Activated CD8-positive, alpha-beta memory T cell treated with anti-CD3 and anti-CD28 coated beads, Interleukin-2, amount 50 U/mL, for 24 hours (primary cell): ENCODE data around the gene CTR9.
A peak's percentile ranks its signal among the peaks of the same experiment; 100 is the strongest.

Source experiments
- DNase-seq: peaks from one replicate; pipeline ENCODE4 v3.0.0-alpha.2; 2020; ENCODE audit errors: extremely low read depth

The CTR9 gene

DNA sequence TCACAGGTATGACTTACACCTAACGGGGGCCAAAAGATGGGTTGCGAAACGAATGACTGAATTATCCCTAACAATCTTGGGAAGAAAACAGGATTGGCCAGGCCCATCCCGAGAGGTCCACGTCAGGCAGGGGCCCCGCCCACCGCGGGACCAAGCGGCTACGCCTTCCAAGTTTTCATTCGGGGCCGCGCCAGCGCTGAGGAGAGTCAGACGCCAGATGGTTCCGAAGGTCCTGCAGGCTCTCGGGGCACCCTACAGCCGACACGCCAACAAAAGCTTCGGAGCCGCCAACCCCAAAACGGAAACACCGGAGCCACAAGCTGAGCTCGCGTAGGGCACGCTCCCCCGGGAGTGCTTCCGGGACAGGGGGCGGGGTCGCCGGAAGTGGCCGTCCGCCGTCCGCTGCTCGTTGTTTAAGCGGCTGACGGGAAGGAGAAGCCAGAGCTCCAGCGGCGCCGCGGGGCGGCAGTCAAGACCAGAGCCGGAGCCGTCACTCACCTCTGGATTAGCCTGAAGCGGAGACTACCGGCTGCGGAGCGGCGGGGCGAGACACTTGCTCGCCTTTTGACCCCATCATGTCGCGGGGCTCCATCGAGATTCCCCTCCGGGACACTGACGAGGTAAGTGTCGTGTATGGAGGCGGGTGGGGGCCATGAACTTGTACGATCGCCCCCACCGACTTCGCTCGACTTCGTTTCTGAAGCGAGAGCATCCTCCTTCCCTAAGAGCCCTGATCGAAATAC, at the start of gene CTR9:
Gene CTR9, plus strand, starts transcription at position 409 of the 743 bp plus-strand sequence. Its CDS starts 167 bp downstream, at position 576.
- DNase-seq, result peak; percentile 82

DNA sequence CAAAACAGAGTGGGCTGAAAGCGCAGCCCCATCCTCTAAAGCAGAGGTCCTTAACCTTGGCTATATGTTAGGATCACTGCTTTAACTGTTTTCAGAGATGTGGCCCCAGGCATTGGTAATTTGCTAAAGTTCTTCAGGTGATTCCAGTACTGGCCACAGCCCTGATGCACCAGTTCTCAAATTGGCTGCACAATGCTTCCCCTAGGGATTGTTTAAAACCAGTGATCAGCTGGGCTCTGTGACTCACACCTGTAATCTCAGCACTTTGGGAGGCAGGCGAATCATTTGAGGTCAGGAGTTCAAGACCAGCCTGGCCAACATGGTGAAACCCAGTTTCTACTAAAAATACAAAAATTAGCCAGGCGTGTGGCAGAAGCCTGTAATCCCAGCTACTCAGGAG, 49.1 kb upstream of the CTR9 start:
- no peak for DNase-seq

DNA sequence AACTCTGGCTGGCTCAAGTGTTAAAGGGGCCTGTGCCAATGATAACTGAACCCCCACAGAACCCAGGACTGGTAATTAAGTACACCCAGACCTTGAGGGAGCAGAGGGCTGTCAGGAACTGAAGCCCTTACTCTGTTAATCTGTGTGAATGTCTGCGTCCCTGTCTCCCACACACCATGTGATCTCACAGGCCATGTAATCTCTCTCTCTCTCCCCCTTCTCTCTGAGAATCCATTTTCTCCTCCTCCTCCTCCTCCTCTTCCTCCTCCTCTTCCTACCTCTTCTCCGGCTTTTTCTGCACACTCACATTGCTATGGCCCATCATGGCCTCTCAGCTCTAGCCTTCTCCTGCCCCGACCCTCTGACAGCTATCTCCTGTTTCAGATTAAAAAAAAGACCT, 42.9 kb upstream of the CTR9 start:
- DNase-seq, result no peak

DNA sequence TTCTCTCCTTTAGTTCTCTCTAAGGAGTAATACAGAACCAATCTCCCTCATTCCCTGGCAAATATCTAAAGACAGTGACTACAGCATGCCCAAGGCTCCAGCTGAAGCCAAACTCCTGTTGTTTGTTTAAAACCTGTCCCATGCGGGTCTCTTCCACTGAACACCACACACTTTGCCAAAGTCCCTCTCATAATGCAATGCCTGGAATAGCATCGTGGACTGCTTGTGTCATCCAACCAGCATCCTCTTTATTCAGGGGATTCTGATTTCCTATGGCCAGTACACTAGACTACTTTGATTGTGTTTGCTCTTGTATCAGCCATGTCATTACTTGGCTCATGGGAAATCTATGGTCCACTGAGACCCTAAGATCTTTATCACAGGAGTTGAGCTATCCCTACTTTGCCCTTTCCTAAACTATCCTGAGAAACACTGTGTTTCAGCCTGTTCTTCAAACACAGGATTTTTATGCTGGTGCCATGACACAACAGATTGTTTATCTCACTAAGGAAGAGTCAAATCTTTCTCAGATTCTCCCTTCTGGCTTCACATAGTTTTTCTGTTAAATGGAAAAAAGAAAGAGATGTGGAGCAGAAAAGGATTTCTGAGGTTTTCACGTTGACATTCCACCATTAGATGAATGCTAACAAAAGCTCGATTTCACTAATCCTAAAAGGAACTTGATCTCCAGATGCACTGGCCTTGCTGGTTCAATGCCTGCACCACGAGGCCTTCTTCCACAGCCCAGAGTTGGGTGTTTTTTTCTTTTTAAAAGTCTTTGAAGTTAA, 41.6 kb upstream of the CTR9 start:
- no peak for DNase-seq

GRCh38 chr11:10715571-10715970, 35.5 kb upstream of the CTR9 start:
- DNase-seq, result no peak

DNA sequence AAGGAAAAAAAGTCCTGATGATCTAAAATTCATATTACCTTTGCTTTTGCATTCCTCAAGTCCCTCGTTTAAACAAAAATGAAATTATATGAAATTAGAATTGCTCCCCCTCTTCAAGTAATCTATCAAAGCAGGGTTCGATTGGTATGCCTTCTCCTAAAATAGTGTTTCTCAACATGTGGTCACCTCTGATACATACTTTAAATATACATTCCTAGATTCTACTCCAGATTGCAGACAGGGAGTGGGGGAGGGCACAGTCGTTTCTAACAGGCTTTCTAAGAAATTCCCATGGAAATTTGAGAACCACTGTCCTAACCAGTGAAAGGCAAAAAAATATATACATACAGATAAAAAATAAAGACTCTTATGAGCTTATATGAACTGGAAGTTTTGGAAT, 34.9 kb upstream of the CTR9 start:
- DNase-seq, result no peak

DNA sequence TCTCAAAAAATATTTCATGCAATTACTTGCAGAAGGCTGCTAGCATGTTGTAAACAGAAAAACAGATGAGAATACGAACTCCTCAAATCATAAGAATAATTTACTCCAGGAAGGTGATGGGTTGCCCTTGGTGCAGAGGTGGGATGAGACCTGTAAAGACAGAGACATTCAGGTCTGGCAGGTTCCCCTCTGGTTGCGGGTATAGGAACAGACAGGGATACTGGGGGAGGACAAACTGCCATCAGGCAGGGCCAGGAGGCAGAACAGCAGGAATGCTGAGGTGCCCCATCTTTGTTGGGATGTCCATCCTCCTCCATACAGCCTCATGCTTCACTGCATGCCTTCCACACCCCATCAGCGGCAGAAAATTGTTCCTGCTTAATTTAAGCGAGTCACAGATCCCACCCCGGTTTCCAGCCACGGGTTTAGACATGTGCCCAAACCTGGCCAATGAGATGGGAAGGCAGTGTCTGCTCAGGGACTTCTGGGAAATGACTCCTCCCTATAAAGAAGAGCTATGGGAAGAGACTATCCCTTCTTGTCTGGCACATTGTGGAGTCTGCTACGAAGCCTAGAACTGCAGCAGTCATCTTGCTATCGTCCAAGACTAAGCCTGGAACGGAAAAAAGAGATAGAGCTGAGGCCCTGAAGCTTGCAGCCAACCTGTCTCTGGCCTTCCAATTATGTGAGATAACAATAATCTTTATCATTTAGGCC, 34.3 kb upstream of the CTR9 start:
- DNase-seq, result no peak

- DNase-seq, result no peak
These were observed 31.4 kb upstream of the CTR9 start for GRCh38 chr11:10719616-10720015.

DNA sequence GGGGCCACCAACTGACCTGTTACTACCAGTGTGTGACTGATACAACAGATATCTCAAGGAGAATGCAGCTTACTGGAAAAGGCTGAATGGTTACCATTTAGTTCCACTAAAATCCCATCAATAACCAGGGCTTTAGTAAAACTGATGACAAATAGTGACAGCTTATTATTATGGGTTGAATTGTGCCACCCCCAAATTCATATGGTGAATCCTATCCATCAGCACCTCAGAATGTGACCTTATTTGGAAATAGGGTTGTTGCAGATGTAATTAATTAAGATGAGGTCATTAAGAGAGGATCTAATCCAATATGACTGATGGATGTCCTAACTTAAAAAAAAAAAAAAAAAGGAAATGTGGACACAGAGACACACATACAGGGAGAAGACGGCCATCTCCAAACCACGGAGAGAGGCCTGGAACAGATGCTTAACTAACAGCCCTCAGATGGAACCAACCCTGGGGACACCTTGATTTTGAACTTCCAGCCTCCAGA, 30.1 kb upstream of the CTR9 start:
- no peak for DNase-seq

DNA sequence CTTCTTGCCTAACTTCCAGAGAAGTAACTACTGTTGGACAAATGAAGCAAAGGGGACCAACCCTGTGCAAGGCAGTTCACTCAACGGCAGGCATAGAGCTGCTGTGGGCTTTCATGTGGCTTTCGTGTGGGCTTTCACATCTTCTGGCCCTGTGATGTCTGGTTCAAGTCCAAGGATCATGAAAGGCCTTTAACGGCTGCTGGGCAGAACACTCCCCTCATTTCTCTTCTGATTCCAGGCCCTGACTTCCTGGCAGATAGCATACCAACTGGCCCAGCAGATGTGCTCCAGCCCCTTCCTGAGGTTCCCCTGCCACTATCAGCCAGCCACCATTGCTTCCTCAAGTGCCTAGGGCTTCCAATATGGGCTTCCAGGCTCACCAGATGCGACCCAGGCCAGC, 28.7 kb upstream of the CTR9 start:
- no peak for DNase-seq

DNA sequence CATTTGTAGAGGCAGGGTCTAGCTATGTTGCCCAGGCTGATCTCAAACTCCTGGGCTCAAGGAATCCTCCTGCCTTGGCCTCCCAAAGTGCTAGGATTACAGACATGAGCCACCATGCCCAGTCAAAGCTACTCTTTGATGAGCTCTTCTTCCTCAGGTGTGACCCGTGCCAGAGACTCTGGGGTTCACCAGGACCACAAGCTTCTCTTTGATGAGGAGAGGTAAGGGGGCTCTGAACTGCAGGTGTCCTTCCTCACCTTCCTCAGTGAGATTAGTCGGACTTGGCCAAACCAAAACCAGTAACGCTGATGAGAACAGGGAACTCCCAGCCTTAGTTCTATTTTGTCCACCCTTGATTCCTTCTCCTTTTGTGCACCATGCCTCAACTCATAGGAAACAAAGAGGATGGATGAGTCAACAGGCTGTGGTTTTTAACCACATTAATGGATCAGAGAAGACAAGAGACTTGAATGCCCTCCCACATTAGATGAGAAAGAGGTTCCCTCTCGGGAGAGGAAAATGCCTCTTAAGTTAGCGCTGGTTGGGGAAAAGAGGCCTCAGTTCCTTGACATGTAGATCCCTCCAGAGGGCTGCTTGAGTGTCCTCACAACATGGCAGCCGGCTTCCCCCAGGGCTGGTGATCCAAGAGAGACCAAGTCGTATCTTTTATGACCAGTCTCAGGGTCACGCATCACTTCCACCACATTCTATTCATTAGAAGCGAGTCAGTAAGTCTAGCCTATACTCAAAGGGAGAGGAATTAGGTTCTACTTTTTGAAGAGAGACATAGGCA, 25.7 kb upstream of the CTR9 start:
- DNase-seq, result no peak

- DNase-seq, result no peak
These were observed 25.2 kb upstream of the CTR9 start for GRCh38 chr11:10725907-10726253.

DNA sequence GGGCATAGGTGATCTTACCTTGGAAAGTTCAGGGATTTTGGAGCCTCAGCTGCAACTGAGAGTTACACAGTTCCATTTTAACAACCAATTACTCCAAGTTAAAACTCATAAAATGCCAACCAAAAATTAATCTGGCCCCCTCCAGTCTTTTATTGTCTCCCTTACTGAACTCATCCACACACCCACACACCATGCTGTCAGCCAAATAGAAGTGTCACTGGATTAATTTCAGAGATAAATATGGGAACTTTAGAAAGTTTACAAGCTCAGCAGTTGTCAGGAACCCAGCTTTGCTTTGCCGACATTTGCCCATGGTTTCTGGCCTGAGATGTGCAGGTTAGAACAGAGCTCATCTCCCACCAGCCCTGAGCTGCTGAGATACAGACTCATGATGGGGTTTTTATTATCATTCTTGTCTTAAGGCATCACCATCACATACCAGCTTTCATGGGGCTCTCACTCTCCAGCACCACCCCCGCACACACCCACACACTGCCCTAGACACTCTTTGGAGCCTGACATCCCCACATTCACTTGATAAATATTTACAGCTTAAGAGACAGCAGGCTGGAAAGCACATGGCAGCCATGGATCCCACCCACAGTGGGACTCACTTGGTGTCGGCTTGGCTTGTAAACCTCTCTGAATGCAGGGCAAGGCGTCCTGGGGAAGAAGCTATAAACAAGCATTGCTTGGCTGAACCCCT, 23.7 kb upstream of the CTR9 start:
- DNase-seq, result no peak

DNA sequence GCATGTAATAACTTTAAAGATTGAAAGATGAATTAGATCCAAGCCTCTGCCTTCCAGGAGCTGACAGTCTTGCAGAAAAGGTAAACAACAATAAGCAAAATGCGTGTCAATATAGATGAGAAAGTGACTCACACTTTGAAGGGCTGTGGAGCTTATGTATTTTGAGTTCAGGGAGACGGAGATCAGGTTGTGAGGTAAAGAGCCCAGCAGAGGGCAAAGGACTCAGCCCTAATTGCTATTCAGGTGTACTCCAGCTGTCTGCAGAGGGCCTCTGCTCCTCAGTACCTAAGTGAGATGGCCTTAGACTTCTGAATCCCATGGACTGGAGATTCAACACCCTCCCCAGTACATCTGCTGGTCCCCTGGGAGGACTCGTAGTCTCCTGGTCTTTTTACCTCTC, 22.9 kb upstream of the CTR9 start:
- no peak for DNase-seq

DNA sequence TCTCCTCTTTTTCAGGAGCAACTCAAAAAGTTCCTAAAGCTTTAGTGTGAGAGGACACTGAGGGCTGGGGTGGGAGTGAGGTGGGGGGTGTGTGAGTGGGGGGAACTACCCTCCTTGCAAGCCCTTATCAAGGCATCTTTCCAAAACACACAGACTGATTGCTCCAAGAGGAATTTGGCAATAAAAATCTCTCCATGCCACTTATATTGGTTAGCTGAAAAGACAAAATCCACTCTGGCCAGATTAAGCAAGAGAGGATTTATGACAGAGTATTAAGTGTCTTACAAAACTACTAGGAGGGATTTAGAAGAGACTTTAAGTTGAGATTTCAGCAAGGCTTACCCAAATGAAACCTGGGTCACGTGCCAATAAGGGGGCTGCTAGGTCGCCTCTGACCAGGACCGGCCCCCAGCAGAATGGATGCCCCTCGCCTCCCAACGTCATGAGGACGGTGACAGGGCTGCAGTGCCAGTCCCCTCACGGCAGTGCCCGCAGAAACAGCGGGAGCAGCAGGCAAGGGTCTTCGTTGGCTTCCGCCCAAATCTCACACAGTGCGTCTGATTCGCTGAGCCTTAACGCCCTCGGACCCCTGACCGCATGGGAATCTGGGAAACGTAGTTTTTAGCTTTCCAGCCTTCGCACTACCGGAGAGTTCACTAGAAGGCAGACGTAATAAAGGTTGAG, 22.1 kb upstream of the CTR9 start:
- DNase-seq, result no peak

DNA sequence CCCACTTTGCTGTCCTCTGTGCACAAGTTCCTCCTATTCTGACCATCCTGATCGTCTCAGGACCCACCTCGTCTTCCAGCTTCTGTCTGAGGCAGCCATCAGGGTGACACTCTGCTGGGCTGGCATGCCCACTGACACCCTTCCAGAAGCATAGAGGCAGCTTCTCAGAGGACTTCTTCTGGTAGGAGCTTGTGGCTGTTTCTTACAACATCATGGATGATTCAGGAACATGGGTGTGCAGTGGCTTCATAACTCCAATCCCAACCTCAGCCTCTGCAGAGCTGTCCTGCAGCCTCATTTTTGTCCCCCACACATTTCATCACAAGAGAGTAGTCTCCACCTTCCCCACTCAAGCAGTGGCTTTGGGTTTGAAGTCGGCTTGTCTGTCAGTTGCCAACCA, 20.9 kb upstream of the CTR9 start:
- no peak for DNase-seq

DNA sequence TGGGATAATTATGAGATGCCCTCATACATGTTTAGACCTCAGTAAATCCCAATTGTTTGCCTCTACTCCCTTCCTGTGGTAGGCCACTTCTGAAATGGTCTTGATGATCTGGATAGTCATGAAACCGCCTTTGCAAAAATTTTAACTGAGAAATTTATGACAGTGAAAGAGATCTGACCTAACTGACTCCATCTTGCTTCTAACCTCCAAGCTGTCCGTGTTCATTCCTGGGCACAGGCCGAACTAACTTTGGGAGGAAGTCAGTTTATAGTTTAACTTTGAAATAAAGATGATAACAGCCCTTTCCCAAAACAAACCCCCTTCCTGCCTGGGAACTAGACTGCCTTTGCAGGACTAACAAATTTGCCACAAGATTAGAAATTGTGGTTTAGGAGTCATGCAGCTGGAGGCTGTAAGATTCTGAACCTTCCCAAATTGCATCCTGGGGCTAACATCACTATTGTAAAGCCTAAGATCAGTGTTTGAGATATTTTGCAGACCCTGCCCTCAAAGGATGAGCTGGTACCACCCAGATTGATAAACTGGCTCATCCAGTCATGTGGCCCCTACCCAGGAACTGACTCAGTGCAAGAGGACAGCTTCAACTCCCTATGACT, 19.9 kb upstream of the CTR9 start:
- no peak for DNase-seq

DNA sequence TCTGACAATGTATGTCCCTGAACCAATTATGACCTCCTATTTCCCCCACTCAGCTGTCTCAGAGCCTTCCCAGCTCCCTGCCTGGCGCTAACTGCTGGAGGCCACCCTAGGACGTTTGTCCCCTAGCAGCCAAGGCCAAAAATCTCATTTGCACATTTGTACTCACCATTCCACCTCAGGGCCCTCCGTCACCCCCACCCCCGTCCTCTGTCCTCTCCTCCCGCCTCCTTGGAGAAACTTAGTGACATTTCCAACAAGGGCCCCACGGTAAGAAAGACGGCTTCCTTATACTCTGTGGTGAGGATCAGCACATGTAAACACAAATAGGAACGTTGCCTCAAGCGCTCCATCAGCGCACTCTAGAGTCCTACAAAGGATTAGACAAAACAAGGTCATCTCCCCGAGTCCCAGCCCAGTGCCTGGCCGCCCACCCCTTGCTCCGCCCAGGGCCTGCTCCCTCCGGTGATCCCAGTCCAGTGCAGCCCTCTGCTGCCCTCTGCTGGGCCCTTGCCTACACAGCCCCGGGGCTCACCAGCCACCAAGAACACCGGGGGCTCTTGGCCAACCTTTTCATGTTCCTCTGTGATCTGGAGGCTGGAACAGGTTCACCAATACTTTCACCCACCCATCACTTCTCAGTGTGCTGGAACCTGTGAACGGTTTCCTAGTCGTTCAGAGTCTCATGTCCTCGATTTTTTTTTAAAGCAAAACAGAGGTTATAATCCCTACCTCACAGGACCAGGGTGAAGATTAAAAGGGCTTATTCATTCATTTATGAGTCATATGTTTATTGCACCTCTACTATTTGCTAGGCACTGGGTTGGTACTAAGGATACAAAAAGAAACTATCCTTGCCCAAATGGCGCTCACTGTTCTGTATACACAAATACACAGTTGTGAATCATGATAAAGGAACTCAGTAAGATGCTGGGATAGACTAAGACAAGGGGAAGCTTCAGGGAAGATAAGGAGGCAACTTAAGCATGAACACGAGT, 15.3 kb upstream of the CTR9 start:
- peak; percentile 61 for DNase-seq
